ENCODE results near the gene SMAD3. TPM values are rescaled to one million over a fixed set of nuclear protein-coding genes. Genes with fewer than 3 reads are reported as not detected.

The SMAD3 gene
- total and polyA plus RNA-seq, 10 of the 15 experiments (the other 5 are each of a cell fraction or from before 2014, with no cell fraction given): 5.6 to 43.2 (median 16.0) TPM

- TF ChIP-seq CBX5 (IDR thresholded peaks at IDR 0.05; ENCODE audit: low read depth): no peak
- TF ChIP-seq, protein P1, sequence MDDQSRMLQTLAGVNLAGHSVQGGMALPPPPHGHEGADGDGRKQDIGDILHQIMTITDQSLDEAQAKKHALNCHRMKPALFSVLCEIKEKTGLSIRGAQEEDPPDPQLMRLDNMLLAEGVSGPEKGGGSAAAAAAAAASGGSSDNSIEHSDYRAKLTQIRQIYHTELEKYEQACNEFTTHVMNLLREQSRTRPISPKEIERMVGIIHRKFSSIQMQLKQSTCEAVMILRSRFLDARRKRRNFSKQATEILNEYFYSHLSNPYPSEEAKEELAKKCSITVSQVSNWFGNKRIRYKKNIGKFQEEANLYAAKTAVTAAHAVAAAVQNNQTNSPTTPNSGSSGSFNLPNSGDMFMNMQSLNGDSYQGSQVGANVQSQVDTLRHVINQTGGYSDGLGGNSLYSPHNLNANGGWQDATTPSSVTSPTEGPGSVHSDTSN (IDR thresholded peaks at IDR 0.05; ENCODE audit: insufficient replicate concordance, low read depth, low read length): peak; percentile 69
- TF ChIP-seq E4F1 (IDR thresholded peaks at IDR 0.05; ENCODE audit: borderline replicate concordance, partially characterized antibody): no peak
These were observed 25.9 kb downstream of the SMAD3 start (continued) for GRCh38 chr15:67091071-67091979.

- Histone ChIP-seq H3K27ac (ENCODE audit: control insufficient read depth, insufficient read depth) (peak overlapping the region; percentile 57), H3K9me3 (replicated peaks; ENCODE audit: control insufficient read depth, insufficient read depth, low read length) (no peaks in the 10 kb centered on the region), H3K79me2 (ENCODE audit: control insufficient read depth, insufficient read depth, low read length) (peaks cover 88% of the 10 kb centered on the region), H4K20me1 (ENCODE audit: control insufficient read depth, insufficient read depth) (no peaks in the 10 kb centered on the region), H3K9ac (ENCODE audit: control insufficient read depth, insufficient read depth, low read length) (peak overlapping the region; percentile 28; the same call in 1 of the 2 replicates), H3K27me3 (replicated peaks in 1 of 2; ENCODE audit: control insufficient read depth in 2 of 2, insufficient read depth in 2 of 2, low read length in 1 of 2) (no peaks in the 10 kb centered on the region), H2AFZ (ENCODE audit: control insufficient read depth, low read depth, low read length) (no peak overlapping the region), H3K4me2 (ENCODE audit: control insufficient read depth, insufficient read depth) (peak overlapping the region; percentile 58), H3K36me3 (ENCODE audit: control insufficient read depth in 2 of 2, insufficient read depth in 2 of 2, low read length in 1 of 2) (peaks cover 9 to 30% of the 10 kb centered on the region in 2 experiments; a peak in 3 of 4 replicates), H3K4me1 (ENCODE audit: control insufficient read depth, insufficient read depth, low read length) (peaks cover 81% of the 10 kb centered on the region), H3K4me3 (no peak overlapping the region)
- no peak for TF ChIP-seq ATF7 (IDR thresholded peaks at IDR 0.05; ENCODE audit: low read depth)
- TF ChIP-seq TCF7 (IDR thresholded peaks at IDR 0.05; ENCODE audit: borderline replicate concordance): no peak
- TF ChIP-seq POLR2A (IDR thresholded peaks at IDR 0.05; ENCODE audit: low read depth, low read length): 0 out of 2 replicates have a peak, but pooled peaks have one; percentile 32
- TF ChIP-seq CHD4 (IDR thresholded peaks at IDR 0.05): no peak
- TF ChIP-seq HSF1 (IDR thresholded peaks at IDR 0.05; ENCODE audit: low read depth, low read length): no peak
- no peak for TF ChIP-seq KAT2A (conservative IDR thresholded peaks at IDR 0.05; ENCODE audit: control insufficient read depth, low read depth, low read length)
- intact Hi-C loops (cut with micrococcal nuclease; ENCODE audit: unreplicated experiment) (loop anchor here (1.0 kb wide), 1 partner anchor 10 kb away; no protein-coding TSS in a partner anchor), in situ Hi-C loops (cut with MboI) (loop anchor here (25.0 kb wide), 1 partner anchor 1305 kb away; the partner anchor contains the start of gene DENND4A)
- ChIA-PET SMC1A (ENCODE audit: uncharacterized antibody, unreplicated experiment) (interaction anchor here (0.7 to 4.6 kb wide), 12 partner anchors 9 to 88 kb away, joined by 3 to 61 read pairs (median 4); no protein-coding TSS in a partner anchor), CTCF (interaction anchor here (0.5 to 2.6 kb wide), 5 partner anchors 9 to 387 kb away, joined by 3 to 11 read pairs (median 4); no protein-coding TSS in a partner anchor), RAD21 (ENCODE audit: unreplicated experiment) (interaction anchor here (1.0 to 10.3 kb wide), 9 partner anchors 9 to 148 kb away, joined by 3 to 77 read pairs (median 5); no protein-coding TSS in a partner anchor), POLR2A (interaction anchor here (1.6 to 4.2 kb wide), 5 partner anchors 9 to 23 kb away, joined by 4 to 32 read pairs (median 5); no protein-coding TSS in a partner anchor)
- ATAC-seq: no peak
- WGBS (ENCODE audit: insufficient coverage, insufficient replicate concordance, low lambda C conversion rate, missing lambda C conversion rate): 78% methylated on average over 7 of the region's 7 CpGs
- no peak for DNase-seq (ENCODE audit: low read depth, low spot score)
- no TSS peak for BruUV-seq (replicated peaks)
- FAIRE-seq: no peak
These were observed 26.7 kb downstream of the SMAD3 start for GRCh38 chr15:67091980-67092677.
